ENCODE results near the gene IL6R.

The IL6R gene

GRCh38 chr1:154512760-154513159 lies 107.6 kb downstream of the IL6R start:
- TF ChIP-seq JUND (IDR thresholded peaks at IDR 0.05; ENCODE audit: low read depth): no peak
- in situ Hi-C loops (cut with HindIII; ENCODE audit: low pct_unique_long_range_greater_than_20kb, low sequenced_read_pairs): no loop called here
- no peak for DNase-seq (ENCODE audit: low read depth in 1 of 2, low spot score in 1 of 2)

DNA sequence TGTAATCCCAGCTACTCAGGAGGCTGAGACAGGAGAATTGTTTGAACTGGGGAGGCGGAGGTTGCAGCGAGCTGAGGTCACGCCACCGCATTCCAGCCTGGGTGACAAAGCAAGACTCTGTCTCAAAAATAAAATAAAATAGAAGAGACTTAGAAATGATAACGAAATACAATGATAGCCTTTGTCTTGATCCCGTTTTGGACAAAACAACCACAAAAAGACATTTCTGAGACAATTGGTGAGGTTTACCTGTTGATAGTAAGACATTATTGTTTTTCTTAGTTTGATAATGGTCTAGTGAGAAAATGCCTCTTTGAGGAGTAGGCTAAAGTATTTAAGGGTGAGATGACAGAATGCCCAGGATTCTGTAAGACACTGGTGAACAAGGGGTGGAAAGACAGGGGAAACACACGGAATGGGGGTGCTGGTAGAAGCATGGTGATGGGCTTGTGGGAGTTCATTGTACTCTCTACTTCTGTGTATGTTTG lies 109.0 kb downstream of the IL6R start:
- no peak for DNase-seq (ENCODE audit: low read depth in 1 of 2, low spot score in 1 of 2)
- in situ Hi-C loops (cut with HindIII; ENCODE audit: low pct_unique_long_range_greater_than_20kb, low sequenced_read_pairs): no loop called here
- no peak for TF ChIP-seq JUND (IDR thresholded peaks at IDR 0.05; ENCODE audit: low read depth)

DNA sequence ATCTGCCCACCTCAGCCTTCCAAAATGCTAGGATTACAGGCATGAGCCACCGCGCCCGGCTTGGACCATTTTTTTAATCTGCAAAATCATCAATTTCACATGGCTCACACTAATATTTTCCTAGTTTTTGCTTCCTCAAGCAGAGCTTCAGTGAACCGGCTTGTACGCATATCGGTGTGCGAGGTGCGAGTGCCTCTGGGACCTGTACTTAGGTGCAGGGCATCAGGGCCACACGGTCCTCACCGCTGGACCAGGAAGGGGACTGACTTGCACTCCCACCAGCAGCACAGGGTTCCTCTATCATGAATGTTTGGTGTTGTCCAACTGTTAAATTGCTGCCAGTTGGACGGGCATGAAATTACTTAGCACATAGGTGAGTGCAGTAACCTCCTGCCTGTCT lies 112.5 kb downstream of the IL6R start:
- in situ Hi-C loops (cut with HindIII; ENCODE audit: low pct_unique_long_range_greater_than_20kb, low sequenced_read_pairs): no loop called here
- no peak for TF ChIP-seq JUND (IDR thresholded peaks at IDR 0.05; ENCODE audit: low read depth)
- DNase-seq (ENCODE audit: low read depth in 1 of 2, low spot score in 1 of 2): no peak
